Hypothalamus (tissue), 51 donors: Measurements from ENCODE around the gene CFAP97.
"Not testable (repeated sequence)": the region's sequence is repeated elsewhere in the genome, so short reads cannot be mapped to it uniquely, and the experiment has no call there.

Source experiments
- DNase-seq, 51 donors: peaks; one replicate each; lab custom pipeline; 2025; lab: John Stamatoyannopoulos, UW

The CFAP97 gene

GRCh38 chr4:185224597-185224996 lies 20.8 kb upstream of the CFAP97 start:
- DNase-seq = no peak

GRCh38 chr4:185222598-185222997 lies 18.8 kb upstream of the CFAP97 start:
- no peak for DNase-seq

- DNase-seq = no peak
Observed at GRCh38 chr4:185221912-185222311, 18.1 kb upstream of the CFAP97 start.

- DNase-seq = no peak
Observed at GRCh38 chr4:185221491-185221890, 17.7 kb upstream of the CFAP97 start.

- DNase-seq = peak in 3 of 51 donors; percentile 7 to 21 (median 17)
Observed at GRCh38 chr4:185219551-185220344, 15.9 kb upstream of the CFAP97 start.

GRCh38 chr4:185218312-185218711 lies 14.5 kb upstream of the CFAP97 start:
- no peak for DNase-seq

GRCh38 chr4:185217408-185217975 lies 13.7 kb upstream of the CFAP97 start:
- no peak for DNase-seq

GRCh38 chr4:185215261-185215660 lies 11.5 kb upstream of the CFAP97 start:
- DNase-seq = no peak

- no peak for DNase-seq
Observed at GRCh38 chr4:185213877-185214276, 10.1 kb upstream of the CFAP97 start.

GRCh38 chr4:185212581-185212980 lies 8.8 kb upstream of the CFAP97 start:
- DNase-seq = no peak

GRCh38 chr4:185211641-185212040 lies 7.8 kb upstream of the CFAP97 start:
- no peak for DNase-seq

GRCh38 chr4:185211035-185211434 lies 7.2 kb upstream of the CFAP97 start:
- peak in 1 of 51 donors; percentile 43 for DNase-seq

GRCh38 chr4:185210102-185210981 lies 6.5 kb upstream of the CFAP97 start:
- peak in 38 of 51 donors; percentile 2 to 72 (median 38) for DNase-seq

- peak in 1 of 51 donors; percentile 42 for DNase-seq
Observed at GRCh38 chr4:185209852-185210101, 6.0 kb upstream of the CFAP97 start.

- peak; percentile 9 to 91 (median 77) for DNase-seq
Observed at GRCh38 chr4:185209031-185209851, 5.4 kb upstream of the CFAP97 start, which contains the start of gene SNX25. Gene SNX25 (plus strand): TSS chr4:185209598. CDS start chr4:185209827, 229 bp downstream.

GRCh38 chr4:185207466-185207865 lies 3.7 kb upstream of the CFAP97 start:
- no peak for DNase-seq

- DNase-seq = no peak
Observed at GRCh38 chr4:185205697-185206342, 2.0 kb upstream of the CFAP97 start.

GRCh38 chr4:185205073-185205472 lies 1.3 kb upstream of the CFAP97 start:
- not testable (repeated sequence) for DNase-seq

GRCh38 chr4:185204238-185204910 lies 574 bp upstream of the CFAP97 start:
- peak in 1 of 51 donors; percentile 62 for DNase-seq
